Neural cell (in vitro differentiated cells): Measurements from ENCODE around the gene MIPOL1. TPM values are rescaled to one million over a fixed set of nuclear protein-coding genes. Genes with fewer than 3 reads are reported as not detected.

Experiments used
- H2AFZ ChIP-seq: fragments of 200-600, 300-800 bp; sonication (generic), shearing (Covaris generic); 2 replicates; pipeline ENCODE4 v1.6.0; 2014; ENCODE audit warnings: low read depth, mild to moderate bottlenecking, antibody characterized with exemption, low read length, moderate library complexity
- H3F3A ChIP-seq: fragments of 200-600 bp; shearing (Covaris generic); 2 replicates; pipeline ENCODE4 v1.6.1; 2016; ENCODE audit warnings: mild to moderate bottlenecking, moderate library complexity, mixed read lengths, antibody characterized with exemption, low read length; ENCODE audit not compliant: insufficient read depth, poor library complexity, severe bottlenecking
- H3K27ac ChIP-seq: fragments of 200-600, 300-800 bp; sonication (generic), shearing (Covaris generic); 2 replicates; pipeline ENCODE4 v1.5.1; 2014; ENCODE audit warnings: mild to moderate bottlenecking, low read length, moderate library complexity
- H3K27me3 ChIP-seq: fragments of 300-800, 200-600 bp; sonication (generic), shearing (Covaris generic); 2 replicates; pipeline ENCODE4 v1.6.0; 2014; ENCODE audit warnings: mild to moderate bottlenecking, low read depth, low read length, moderate library complexity; ENCODE audit not compliant: insufficient read depth
- H3K36me3 ChIP-seq: fragments of 300-800, 200-600 bp; sonication (generic), shearing (Covaris generic); 2 replicates; pipeline ENCODE4 v1.5.1; 2014; ENCODE audit warnings: mild to moderate bottlenecking, antibody characterized with exemption, low read length, moderate library complexity; ENCODE audit not compliant: insufficient read depth
- H3K4me2 ChIP-seq: fragments of 300-800, 200-600 bp; sonication (generic), shearing (Covaris generic); 2 replicates; pipeline ENCODE4 v1.6.0; 2014; ENCODE audit warnings: mild to moderate bottlenecking, low read length
- H3K4me3 ChIP-seq: fragments of 300-800, 200-600 bp; sonication (generic), shearing (Covaris generic); 2 replicates; pipeline ENCODE4 v1.5.1; 2014; ENCODE audit warnings: mild to moderate bottlenecking, low read length, moderate library complexity
- H3K79me2 ChIP-seq: fragments of 200-600 bp; shearing (Covaris generic); replicated peaks from 2 replicates; pipeline ENCODE4 v1.6.0; 2014; ENCODE audit warnings: mild to moderate bottlenecking, low read length, moderate library complexity; ENCODE audit not compliant: insufficient read depth
- H3K9ac ChIP-seq: fragments of 300-800, 200-600 bp; sonication (generic), shearing (Covaris generic); 2 replicates; pipeline ENCODE4 v1.6.1; 2016; ENCODE audit warnings: mild to moderate bottlenecking, low read length, mixed read lengths
- H3K9me2 ChIP-seq: fragments of 200-600 bp; shearing (Covaris generic); 2 replicates; pipeline ENCODE4 v1.6.1; 2016; ENCODE audit warnings: mild to moderate bottlenecking, low read length, mixed read lengths; ENCODE audit not compliant: insufficient read depth
- H3K9me3 ChIP-seq: fragments of 200-600, 300-800 bp; sonication (generic), shearing (Covaris generic); 2 replicates; pipeline ENCODE4 v1.6.1; 2016; ENCODE audit warnings: mild to moderate bottlenecking, mixed run types, low read length, moderate library complexity, mixed read lengths
- H4K20me1 ChIP-seq: fragments of 200-600 bp; shearing (Covaris generic); 2 replicates; pipeline ENCODE4 v1.6.1; 2016; ENCODE audit warnings: mild to moderate bottlenecking, mixed run types; ENCODE audit not compliant: insufficient read depth
- EP300 ChIP-seq: fragments of 450-650 bp; conservative IDR thresholded peaks from 2 replicates; pipeline ENCODE4 v1.6.1; 2014; ENCODE audit warnings: antibody characterized with exemption, mild to moderate bottlenecking, moderate library complexity; ENCODE audit not compliant: poor library complexity, severe bottlenecking
- EZH2 ChIP-seq: fragments of 200-600, 300-800 bp; shearing (Covaris generic), sonication (generic); IDR thresholded peaks from 2 replicates; pipeline ENCODE4 v1.6.1; 2014; ENCODE audit warnings: antibody characterized with exemption, low read length, borderline replicate concordance, mild to moderate bottlenecking; ENCODE audit not compliant: insufficient read depth, poor library complexity, severe bottlenecking
- MXI1 ChIP-seq: fragments of 450-650 bp; conservative IDR thresholded peaks from 2 replicates; pipeline ENCODE4 v1.6.1; 2014; ENCODE audit warnings: antibody characterized with exemption, mild to moderate bottlenecking; ENCODE audit not compliant: poor library complexity, severe bottlenecking
- POLR2AphosphoS5 ChIP-seq: IDR thresholded peaks from 2 replicates; pipeline ENCODE4 v1.6.1; 2012
- RAD21 ChIP-seq: fragments of 450-650 bp; conservative IDR thresholded peaks from 2 replicates; pipeline ENCODE4 v1.6.1; 2014; ENCODE audit warnings: antibody characterized with exemption, mild to moderate bottlenecking, moderate library complexity
- SMC3 ChIP-seq: fragments of 450-650 bp; conservative IDR thresholded peaks from 2 replicates; pipeline ENCODE4 v1.6.1; 2014; ENCODE audit warnings: antibody characterized with exemption, mild to moderate bottlenecking, moderate library complexity; ENCODE audit not compliant: poor library complexity
- TAF1 ChIP-seq: IDR thresholded peaks from 2 replicates; pipeline ENCODE4 v1.6.1; 2012; ENCODE audit warnings: low read depth
- polyA plus RNA-seq: library from polyadenylated mRNA; depleted of rRNA; stranded (reverse); fragments of >200 nt; gene quantifications from 2 replicates; pipeline ENCODE4 v1.2.3, GENCODE V29; 2014
- TF ChIP-seq, protein P1 (sequence below): fragments of 450-650 bp; IDR thresholded peaks from 2 replicates; pipeline ENCODE4 v1.5.1; 2014; ENCODE audit warnings: antibody characterized with exemption, mild to moderate bottlenecking, moderate library complexity; ENCODE audit not compliant: poor library complexity, severe bottlenecking
- TF ChIP-seq, protein P2 (sequence below): IDR thresholded peaks from 2 replicates; pipeline ENCODE4 v1.6.1; 2012; ENCODE audit warnings: borderline replicate concordance

Gene MIPOL1
- polyA plus RNA-seq, 1 donor from 2014 or later = 1.3 TPM

DNA sequence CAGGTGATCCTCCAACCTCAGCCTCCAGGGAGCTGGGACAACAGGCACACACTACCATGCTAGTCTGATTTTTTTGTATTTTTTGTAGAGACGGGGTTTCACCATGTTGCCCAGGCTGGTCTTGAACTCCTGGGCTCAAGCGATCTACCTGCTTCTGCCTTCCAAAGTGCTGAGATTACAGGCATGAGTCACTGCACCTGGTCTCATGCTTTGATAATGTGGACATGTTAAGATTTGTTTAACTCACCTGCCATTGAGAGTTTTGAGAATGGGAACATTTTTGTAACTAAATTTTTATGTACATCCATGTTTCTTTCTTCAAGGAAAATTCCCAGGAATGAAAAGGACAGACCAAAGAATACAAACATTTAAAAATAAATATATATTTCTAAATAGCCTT is 121.2 kb downstream of the MIPOL1 start:
- H3K9me2 ChIP-seq = no peaks in the 10 kb centered on the region
- H3K79me2 ChIP-seq = no peaks in the 10 kb centered on the region
- H3K27me3 ChIP-seq = no peaks in the 10 kb centered on the region
- no peaks in the 10 kb centered on the region for H4K20me1 ChIP-seq
- H3F3A ChIP-seq = no peaks in the 10 kb centered on the region
- no peak overlapping the region for H2AFZ ChIP-seq
- H3K36me3 ChIP-seq = no peaks in the 10 kb centered on the region
- no peak overlapping the region for H3K4me2 ChIP-seq
- no peak overlapping the region for H3K4me3 ChIP-seq
- H3K9me3 ChIP-seq = no peaks in the 10 kb centered on the region
- no peak overlapping the region for H3K27ac ChIP-seq
- TF ChIP-seq EZH2 (no peak), EP300 (no peak), SMC3 (no peak), RAD21 (no peak), MXI1 (no peak)
- TF ChIP-seq, protein P1, sequence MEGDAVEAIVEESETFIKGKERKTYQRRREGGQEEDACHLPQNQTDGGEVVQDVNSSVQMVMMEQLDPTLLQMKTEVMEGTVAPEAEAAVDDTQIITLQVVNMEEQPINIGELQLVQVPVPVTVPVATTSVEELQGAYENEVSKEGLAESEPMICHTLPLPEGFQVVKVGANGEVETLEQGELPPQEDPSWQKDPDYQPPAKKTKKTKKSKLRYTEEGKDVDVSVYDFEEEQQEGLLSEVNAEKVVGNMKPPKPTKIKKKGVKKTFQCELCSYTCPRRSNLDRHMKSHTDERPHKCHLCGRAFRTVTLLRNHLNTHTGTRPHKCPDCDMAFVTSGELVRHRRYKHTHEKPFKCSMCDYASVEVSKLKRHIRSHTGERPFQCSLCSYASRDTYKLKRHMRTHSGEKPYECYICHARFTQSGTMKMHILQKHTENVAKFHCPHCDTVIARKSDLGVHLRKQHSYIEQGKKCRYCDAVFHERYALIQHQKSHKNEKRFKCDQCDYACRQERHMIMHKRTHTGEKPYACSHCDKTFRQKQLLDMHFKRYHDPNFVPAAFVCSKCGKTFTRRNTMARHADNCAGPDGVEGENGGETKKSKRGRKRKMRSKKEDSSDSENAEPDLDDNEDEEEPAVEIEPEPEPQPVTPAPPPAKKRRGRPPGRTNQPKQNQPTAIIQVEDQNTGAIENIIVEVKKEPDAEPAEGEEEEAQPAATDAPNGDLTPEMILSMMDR = no peak
- H3K9ac ChIP-seq = no peak overlapping the region

DNA sequence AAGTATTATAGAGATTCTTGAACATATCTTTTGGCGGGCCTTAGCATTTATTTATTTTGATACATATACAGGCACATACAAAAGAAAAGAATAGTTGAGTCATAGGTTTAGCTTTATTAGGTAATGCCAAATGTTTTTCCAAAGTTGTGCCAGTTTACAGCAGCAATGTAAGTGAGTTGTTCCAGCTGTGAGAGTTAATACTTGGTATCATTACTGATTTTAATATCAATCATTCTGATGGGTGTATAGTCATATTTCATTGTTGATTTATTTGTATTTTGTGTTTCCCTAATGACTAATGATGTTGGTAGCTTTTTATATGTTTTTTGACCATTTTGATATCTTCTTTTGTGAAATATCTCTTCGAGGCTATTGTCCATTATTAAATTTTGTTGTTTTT is 122.4 kb downstream of the MIPOL1 start:
- no peak overlapping the region for H3K27ac ChIP-seq

More for the DNA sequence above, 122.4 kb downstream of the MIPOL1 start:
- Histone ChIP-seq H3K9me3 (no peaks in the 10 kb centered on the region), H3F3A (no peaks in the 10 kb centered on the region), H3K79me2 (no peaks in the 10 kb centered on the region), H3K9ac (no peak overlapping the region), H2AFZ (no peak overlapping the region), H4K20me1 (no peaks in the 10 kb centered on the region), H3K9me2 (no peaks in the 10 kb centered on the region), H3K4me2 (no peak overlapping the region), H3K4me3 (no peak overlapping the region), H3K36me3 (no peaks in the 10 kb centered on the region), H3K27me3 (no peaks in the 10 kb centered on the region)
- TF ChIP-seq RAD21 = no peak
- no peak for TF ChIP-seq SMC3
- TF ChIP-seq EZH2 = no peak
- TF ChIP-seq TAF1 = no peak
- no peak for TF ChIP-seq POLR2AphosphoS5
- TF ChIP-seq, protein P1 = no peak
- TF ChIP-seq, protein P2, sequence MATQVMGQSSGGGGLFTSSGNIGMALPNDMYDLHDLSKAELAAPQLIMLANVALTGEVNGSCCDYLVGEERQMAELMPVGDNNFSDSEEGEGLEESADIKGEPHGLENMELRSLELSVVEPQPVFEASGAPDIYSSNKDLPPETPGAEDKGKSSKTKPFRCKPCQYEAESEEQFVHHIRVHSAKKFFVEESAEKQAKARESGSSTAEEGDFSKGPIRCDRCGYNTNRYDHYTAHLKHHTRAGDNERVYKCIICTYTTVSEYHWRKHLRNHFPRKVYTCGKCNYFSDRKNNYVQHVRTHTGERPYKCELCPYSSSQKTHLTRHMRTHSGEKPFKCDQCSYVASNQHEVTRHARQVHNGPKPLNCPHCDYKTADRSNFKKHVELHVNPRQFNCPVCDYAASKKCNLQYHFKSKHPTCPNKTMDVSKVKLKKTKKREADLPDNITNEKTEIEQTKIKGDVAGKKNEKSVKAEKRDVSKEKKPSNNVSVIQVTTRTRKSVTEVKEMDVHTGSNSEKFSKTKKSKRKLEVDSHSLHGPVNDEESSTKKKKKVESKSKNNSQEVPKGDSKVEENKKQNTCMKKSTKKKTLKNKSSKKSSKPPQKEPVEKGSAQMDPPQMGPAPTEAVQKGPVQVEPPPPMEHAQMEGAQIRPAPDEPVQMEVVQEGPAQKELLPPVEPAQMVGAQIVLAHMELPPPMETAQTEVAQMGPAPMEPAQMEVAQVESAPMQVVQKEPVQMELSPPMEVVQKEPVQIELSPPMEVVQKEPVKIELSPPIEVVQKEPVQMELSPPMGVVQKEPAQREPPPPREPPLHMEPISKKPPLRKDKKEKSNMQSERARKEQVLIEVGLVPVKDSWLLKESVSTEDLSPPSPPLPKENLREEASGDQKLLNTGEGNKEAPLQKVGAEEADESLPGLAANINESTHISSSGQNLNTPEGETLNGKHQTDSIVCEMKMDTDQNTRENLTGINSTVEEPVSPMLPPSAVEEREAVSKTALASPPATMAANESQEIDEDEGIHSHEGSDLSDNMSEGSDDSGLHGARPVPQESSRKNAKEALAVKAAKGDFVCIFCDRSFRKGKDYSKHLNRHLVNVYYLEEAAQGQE = no peak
- TF ChIP-seq MXI1 = no peak
- TF ChIP-seq EP300 = no peak
